ENCODE results near the gene AFF3.

AFF3 gene

DNA sequence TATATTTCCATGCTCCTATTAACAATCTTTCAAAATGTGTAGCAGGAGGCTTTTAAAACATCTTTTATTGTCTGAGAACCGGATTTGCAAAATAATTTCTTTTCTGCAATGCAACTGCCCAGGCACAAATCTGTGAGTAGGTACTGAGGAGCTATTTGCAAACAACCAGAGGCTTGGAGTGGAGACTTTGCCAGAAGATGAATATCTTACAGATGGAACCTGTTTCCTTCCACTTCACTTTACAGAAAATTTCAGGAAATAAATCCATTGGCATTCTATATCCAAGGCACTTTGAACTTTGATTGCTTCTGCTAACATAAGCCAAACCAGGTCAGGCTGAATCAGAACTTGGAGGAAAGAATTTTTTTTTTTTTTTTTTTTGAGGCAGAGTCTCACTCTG, 415.2 kb downstream of the AFF3 start:
- DNase-seq (ENCODE audit: extremely low spot score) = no peak
- CTCF ChIA-PET = interaction anchor here (0.5 kb wide), 1 partner anchor 653 kb away, joined by 3 read pairs; no protein-coding TSS in a partner anchor
- POLR2A ChIA-PET = no interaction called here
- TF ChIP-seq TARDBP (IDR thresholded peaks at IDR 0.05) (no peak), LEF1 (IDR thresholded peaks at IDR 0.05; ENCODE audit: borderline replicate concordance) (no peak), ELF4 (IDR thresholded peaks at IDR 0.05) (no peak), SP1 (IDR thresholded peaks at IDR 0.05) (no peak), NFRKB (IDR thresholded peaks at IDR 0.05) (no peak), ARNT (IDR thresholded peaks at IDR 0.05) (no peak), PKNOX1 (IDR thresholded peaks at IDR 0.05) (no peak), FOXA1 (IDR thresholded peaks at IDR 0.05) (no peak), ZNF384 (IDR thresholded peaks at IDR 0.05) (no peak), CTBP1 (IDR thresholded peaks at IDR 0.05; ENCODE audit: borderline replicate concordance) (no peak), SUZ12 (IDR thresholded peaks at IDR 0.05) (no peak), BHLHE40 (IDR thresholded peaks at IDR 0.05; ENCODE audit: borderline replicate concordance) (no peak), HDGF (IDR thresholded peaks at IDR 0.05; ENCODE audit: borderline replicate concordance) (no peak), FOXK2 (IDR thresholded peaks at IDR 0.05) (no peak), L3MBTL2 (conservative IDR thresholded peaks at IDR 0.05) (no peak), FOXM1 (IDR thresholded peaks at IDR 0.05; ENCODE audit: borderline replicate concordance) (no peak)

DNA sequence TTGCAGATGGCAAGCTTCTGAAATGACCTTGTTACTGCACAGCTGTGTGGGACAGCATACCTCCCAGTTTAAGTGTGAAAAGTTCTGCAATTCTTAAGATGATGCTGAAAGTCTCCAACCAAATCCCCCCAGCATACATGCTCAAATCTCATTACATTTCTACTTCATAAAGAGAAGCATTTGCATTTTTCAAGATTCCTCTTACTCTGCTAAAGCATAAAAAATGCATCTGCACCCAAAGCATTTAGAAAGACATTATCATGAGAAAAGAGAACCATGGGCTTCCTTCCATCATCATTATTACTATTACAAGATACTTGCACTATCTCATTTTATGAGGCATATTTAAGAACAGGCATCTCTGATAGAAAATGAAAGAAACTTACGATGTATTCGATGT, 415.7 kb downstream of the AFF3 start:
- POLR2A ChIA-PET = no interaction called here
- TF ChIP-seq NFRKB (IDR thresholded peaks at IDR 0.05) (no peak), ARNT (IDR thresholded peaks at IDR 0.05) (no peak), SUZ12 (IDR thresholded peaks at IDR 0.05) (no peak), PKNOX1 (IDR thresholded peaks at IDR 0.05) (no peak), ZNF384 (IDR thresholded peaks at IDR 0.05) (no peak), LEF1 (IDR thresholded peaks at IDR 0.05; ENCODE audit: borderline replicate concordance) (no peak), SP1 (IDR thresholded peaks at IDR 0.05) (no peak), FOXK2 (IDR thresholded peaks at IDR 0.05) (no peak), TARDBP (IDR thresholded peaks at IDR 0.05) (no peak), FOXA1 (IDR thresholded peaks at IDR 0.05) (no peak)
- CTCF ChIA-PET = interaction anchor here (0.5 kb wide), 1 partner anchor 653 kb away, joined by 3 read pairs; no protein-coding TSS in a partner anchor
- no peak for DNase-seq (ENCODE audit: extremely low spot score)

DNA sequence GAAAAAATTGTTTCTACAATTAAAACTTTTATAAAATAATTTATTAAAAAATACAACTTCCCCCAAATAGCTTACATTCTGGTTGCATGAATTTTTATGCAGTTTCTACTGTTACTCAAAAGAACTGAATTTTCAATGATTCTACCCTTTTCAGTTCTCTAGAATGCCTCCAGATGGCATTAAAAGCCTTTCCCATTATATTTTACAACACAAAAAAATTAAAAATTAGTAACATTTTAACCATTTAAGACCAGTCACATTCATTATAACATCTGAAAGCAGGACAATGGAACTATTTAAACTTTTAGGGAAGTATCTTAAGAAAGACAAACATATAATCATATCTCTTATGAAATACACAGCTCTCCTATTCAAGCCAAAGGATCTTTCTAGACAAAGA, 416.6 kb downstream of the AFF3 start:
- CTCF ChIA-PET = no interaction called here
- DNase-seq (ENCODE audit: extremely low spot score) = no peak
- TF ChIP-seq LEF1 (IDR thresholded peaks at IDR 0.05; ENCODE audit: borderline replicate concordance) = no peak
- no peak for TF ChIP-seq SP1 (IDR thresholded peaks at IDR 0.05)
- TF ChIP-seq ZNF384 (IDR thresholded peaks at IDR 0.05) = no peak
- no peak for TF ChIP-seq L3MBTL2 (conservative IDR thresholded peaks at IDR 0.05)
- no peak for TF ChIP-seq CTBP1 (IDR thresholded peaks at IDR 0.05; ENCODE audit: borderline replicate concordance)
- POLR2A ChIA-PET = no interaction called here

- CTCF ChIA-PET = no interaction called here
- no peak for DNase-seq (ENCODE audit: extremely low spot score)
- POLR2A ChIA-PET = no interaction called here
- TF ChIP-seq PKNOX1 (IDR thresholded peaks at IDR 0.05) (no peak), FOXA1 (IDR thresholded peaks at IDR 0.05) (no peak), LEF1 (IDR thresholded peaks at IDR 0.05; ENCODE audit: borderline replicate concordance) (no peak), L3MBTL2 (conservative IDR thresholded peaks at IDR 0.05) (no peak), NFRKB (IDR thresholded peaks at IDR 0.05) (no peak), BHLHE40 (IDR thresholded peaks at IDR 0.05; ENCODE audit: borderline replicate concordance) (no peak), ARNT (IDR thresholded peaks at IDR 0.05) (no peak), CTBP1 (IDR thresholded peaks at IDR 0.05; ENCODE audit: borderline replicate concordance) (no peak), FOXM1 (IDR thresholded peaks at IDR 0.05; ENCODE audit: borderline replicate concordance) (no peak), TARDBP (IDR thresholded peaks at IDR 0.05) (no peak), SP1 (IDR thresholded peaks at IDR 0.05) (no peak)
Observed at GRCh38 chr2:99722476-99722875, 419.9 kb downstream of the AFF3 start.

GRCh38 chr2:99719102-99719501, 423.3 kb downstream of the AFF3 start:
- POLR2A ChIA-PET = no interaction called here
- TF ChIP-seq PKNOX1 (IDR thresholded peaks at IDR 0.05) (no peak), ELF4 (IDR thresholded peaks at IDR 0.05) (no peak), LEF1 (IDR thresholded peaks at IDR 0.05; ENCODE audit: borderline replicate concordance) (no peak), FOXK2 (IDR thresholded peaks at IDR 0.05) (no peak), SUZ12 (IDR thresholded peaks at IDR 0.05) (no peak), FOXA1 (IDR thresholded peaks at IDR 0.05) (no peak), TARDBP (IDR thresholded peaks at IDR 0.05) (no peak), HDGF (IDR thresholded peaks at IDR 0.05; ENCODE audit: borderline replicate concordance) (no peak), L3MBTL2 (conservative IDR thresholded peaks at IDR 0.05) (no peak), ZNF384 (IDR thresholded peaks at IDR 0.05) (no peak), SP1 (IDR thresholded peaks at IDR 0.05) (no peak), NFRKB (IDR thresholded peaks at IDR 0.05) (no peak), BHLHE40 (IDR thresholded peaks at IDR 0.05; ENCODE audit: borderline replicate concordance) (no peak), ARNT (IDR thresholded peaks at IDR 0.05) (no peak), CTBP1 (IDR thresholded peaks at IDR 0.05; ENCODE audit: borderline replicate concordance) (no peak)
- CTCF ChIA-PET = no interaction called here
- no peak for DNase-seq (ENCODE audit: extremely low spot score)

GRCh38 chr2:99715956-99716355, 426.4 kb downstream of the AFF3 start:
- TF ChIP-seq L3MBTL2 (conservative IDR thresholded peaks at IDR 0.05) (no peak), ARNT (IDR thresholded peaks at IDR 0.05) (no peak), ZNF384 (IDR thresholded peaks at IDR 0.05) (no peak), FOXM1 (IDR thresholded peaks at IDR 0.05; ENCODE audit: borderline replicate concordance) (no peak), PKNOX1 (IDR thresholded peaks at IDR 0.05) (no peak), CTBP1 (IDR thresholded peaks at IDR 0.05; ENCODE audit: borderline replicate concordance) (no peak), FOXA1 (IDR thresholded peaks at IDR 0.05) (no peak), BHLHE40 (IDR thresholded peaks at IDR 0.05; ENCODE audit: borderline replicate concordance) (no peak), SP1 (IDR thresholded peaks at IDR 0.05) (no peak), FOXK2 (IDR thresholded peaks at IDR 0.05) (no peak), SUZ12 (IDR thresholded peaks at IDR 0.05) (no peak), NFRKB (IDR thresholded peaks at IDR 0.05) (no peak), LEF1 (IDR thresholded peaks at IDR 0.05; ENCODE audit: borderline replicate concordance) (no peak), ELF4 (IDR thresholded peaks at IDR 0.05) (no peak), HDGF (IDR thresholded peaks at IDR 0.05; ENCODE audit: borderline replicate concordance) (no peak), TARDBP (IDR thresholded peaks at IDR 0.05) (no peak)
- DNase-seq (ENCODE audit: extremely low spot score) = no peak
- ChIA-PET POLR2A (no interaction called here), CTCF (no interaction called here)

All from HEK293T (cell line).